ENCODE measurements around the gene ADI1.

ADI1 gene

GRCh38 chr2:3481736-3482362 lies 37.5 kb downstream of the ADI1 start:
- no peak for DNase-seq (ENCODE audit: low spot score)

GRCh38 chr2:3481011-3481400 lies 38.3 kb downstream of the ADI1 start:
- no peak for DNase-seq (ENCODE audit: low spot score)

- no peak for DNase-seq (ENCODE audit: low spot score)
Measured at GRCh38 chr2:3480352-3481010, 38.9 kb downstream of the ADI1 start.

DNA sequence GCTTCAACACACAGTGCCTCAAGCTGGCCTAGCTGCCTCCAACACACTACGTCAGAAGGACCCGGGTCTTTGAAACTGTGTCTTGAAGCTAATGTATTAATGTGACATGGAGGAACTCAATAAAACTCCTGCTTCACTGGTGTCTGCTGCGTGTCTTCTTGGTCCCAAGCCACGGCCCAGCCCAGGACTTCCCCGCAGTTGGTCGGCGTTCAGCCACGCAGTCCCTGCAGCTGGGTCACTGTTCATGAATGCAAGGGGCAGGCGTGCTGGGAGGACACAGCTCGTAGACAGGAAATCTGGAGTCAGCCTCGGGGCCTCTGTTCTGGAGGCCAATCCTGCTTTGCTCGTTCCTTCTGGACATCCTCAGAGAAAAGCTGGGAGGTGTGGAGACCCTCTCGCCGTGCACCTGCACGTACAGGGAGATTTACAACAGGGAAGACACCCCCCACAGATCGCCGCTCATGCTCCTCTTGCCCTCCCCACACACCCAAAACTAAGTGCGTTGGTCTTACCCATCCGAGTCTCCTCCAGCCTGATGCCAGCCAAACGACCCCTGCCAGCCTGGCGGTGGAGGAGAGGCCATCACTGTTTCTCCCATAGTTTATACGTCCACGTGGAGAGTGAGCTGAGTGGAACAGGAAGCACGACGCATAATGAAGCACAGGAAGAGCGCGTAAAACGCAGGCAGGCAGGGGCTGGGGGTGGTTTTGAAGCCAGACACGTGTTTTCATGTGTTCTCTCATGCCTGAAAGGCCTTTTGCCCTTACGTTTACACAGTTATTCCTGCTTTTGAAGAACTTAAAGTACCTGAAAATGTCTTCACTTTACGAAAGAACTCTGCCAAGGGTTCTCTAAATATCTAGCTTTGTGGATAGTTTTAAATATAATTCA lies 39.7 kb downstream of the ADI1 start:
- no peak for DNase-seq (ENCODE audit: low spot score)

DNA sequence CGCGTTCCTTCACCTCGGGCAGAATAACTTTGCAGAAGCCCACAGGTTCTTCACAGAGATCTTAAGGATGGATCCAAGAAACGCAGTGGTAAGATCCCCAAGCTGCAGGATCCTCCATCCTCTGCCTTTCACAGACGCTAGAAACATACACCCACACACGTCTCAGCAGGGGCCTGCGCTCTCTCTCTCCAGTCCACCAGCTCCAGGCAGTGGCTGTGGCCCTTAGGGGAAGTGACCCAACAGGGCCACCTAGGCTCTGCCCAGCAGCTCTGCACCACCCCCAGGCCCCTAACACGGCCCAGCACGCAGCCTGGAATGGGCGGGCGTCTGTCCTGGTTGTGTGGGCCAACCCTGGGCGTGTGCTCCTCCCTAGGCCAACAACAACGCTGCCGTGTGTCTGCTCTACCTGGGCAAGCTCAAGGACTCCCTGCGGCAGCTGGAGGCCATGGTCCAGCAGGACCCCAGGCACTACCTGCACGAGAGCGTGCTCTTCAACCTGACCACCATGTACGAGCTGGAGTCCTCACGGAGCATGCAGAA lies 40.4 kb downstream of the ADI1 start:
- no peak for DNase-seq (ENCODE audit: low spot score)

- DNase-seq (ENCODE audit: low spot score): no peak
Measured at GRCh38 chr2:3476985-3477327, 42.4 kb downstream of the ADI1 start.

GRCh38 chr2:3476321-3476984 lies 42.9 kb downstream of the ADI1 start:
- no peak for DNase-seq (ENCODE audit: low spot score)

GRCh38 chr2:3475771-3476170 lies 43.6 kb downstream of the ADI1 start:
- no peak for DNase-seq (ENCODE audit: low spot score)

GRCh38 chr2:3472966-3473365 lies 46.4 kb downstream of the ADI1 start:
- DNase-seq (ENCODE audit: low spot score): no peak

DNA sequence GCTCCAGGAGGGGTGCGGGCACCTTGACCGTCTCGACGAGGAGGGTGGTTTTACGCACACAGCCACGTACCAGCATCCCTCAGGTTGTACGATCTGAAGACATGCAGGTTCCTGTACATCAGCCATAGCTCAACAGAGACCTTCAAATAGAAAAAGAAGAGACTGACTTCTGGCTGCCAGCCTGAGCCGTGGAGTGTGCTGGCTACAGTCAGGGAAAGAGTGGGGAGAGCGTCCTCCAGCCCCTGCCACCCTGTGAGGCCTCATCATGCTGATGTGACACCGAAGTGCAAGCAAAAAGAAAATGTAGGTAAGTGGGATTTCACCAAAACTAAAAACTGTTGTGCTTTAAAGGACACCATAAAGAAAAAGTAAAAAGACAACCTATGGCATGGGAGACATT lies 47.0 kb downstream of the ADI1 start:
- no peak for DNase-seq (ENCODE audit: low spot score)

DNA sequence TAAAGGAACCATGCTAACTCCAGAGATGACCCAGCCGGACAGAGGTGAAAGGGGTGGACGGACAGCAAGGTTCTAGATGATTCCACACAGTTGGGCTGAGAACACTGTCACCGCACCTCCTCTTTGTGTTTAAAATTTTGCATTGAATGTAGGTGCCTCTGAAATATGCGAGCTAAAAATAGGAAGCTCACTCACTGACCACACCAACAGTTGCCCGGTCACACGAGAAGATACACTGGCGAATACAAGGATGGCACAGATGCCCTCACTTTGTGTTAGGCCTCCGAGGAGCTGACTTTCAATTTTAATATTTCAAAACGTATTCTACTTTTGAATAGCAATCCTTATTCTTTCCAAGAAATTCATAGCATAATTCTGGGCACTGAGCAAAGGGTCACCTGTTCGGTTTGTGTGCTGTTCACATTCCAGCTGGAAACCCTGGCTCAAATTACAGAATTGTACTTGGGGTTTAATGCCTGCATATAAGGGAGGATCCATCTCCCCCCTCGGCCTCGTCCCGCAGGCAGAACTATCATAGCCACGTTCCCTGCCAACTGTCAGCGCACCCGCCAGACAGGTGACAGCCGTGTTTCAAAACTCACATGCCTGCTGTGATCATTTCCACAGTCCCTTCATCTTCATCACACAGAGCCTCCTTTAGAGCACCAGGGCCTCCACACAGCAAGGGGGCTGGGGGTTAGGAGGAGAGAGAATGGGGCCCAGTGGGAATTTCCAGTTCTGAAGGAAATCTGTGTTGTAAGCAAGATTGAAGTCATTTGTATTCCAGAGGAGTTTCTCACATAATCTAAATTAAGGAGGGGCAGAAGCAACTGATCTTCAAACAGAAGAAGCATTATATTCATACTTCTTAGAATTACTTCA lies 48.2 kb downstream of the ADI1 start:
- DNase-seq (ENCODE audit: low spot score): no peak

DNA sequence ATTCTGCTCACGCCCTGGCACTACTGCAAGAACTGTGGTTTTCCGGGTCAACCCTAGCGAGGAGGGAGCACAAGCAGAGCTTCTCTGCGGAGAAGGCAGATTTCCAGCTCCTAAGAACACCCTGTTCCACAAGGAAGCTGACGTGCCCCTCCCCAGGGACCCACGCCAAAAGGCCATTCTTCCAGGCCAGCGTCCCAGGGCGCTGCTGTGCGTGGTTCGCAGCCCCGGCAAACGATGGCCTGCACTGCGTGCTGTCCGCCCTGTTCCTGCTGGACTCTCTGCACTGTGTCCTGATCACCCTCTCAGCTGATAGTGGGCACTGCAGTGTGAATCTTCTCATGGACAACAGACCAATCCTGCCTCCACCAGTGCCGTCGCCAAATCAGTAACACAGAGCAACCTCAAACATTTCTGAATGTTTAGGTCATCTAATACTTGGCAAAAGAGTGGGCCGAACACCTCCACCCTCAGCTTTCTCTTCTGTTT lies 49.1 kb downstream of the ADI1 start:
- no peak for DNase-seq (ENCODE audit: low spot score)

GRCh38 chr2:3469486-3469885 lies 49.8 kb downstream of the ADI1 start:
- DNase-seq (ENCODE audit: low spot score): no peak

DNA sequence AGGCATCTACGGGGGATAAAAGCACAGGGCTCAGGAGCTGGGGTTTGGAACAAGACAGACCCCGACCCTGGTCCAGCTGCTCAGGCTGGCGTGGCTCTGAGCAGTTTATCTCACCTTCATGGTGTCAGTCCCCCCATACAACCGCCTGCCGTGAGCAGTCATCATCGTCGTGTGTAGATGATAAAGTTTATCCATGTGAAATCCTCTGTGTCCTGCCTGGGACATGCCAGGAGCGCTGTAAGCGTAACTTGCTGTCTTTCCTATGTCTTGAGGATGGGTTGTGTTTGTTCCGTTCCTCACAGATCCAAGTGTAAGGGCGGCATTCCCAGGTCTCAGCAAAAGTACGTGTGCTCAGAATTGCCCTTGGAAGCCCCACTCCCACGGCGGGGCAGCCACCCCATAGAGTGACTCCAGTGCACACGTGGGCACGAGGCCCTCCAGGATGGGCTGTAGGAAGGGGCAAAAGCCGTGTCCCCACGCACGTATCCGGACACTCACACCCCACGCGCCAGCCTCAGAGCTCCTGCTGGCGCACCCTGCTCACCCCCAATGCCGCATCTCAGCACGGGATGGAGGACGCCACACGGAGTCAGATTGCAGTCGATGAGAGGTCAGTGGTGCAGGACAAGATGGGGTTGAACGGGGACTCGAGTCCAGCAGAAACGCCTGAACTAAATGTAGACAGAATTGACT lies 50.9 kb downstream of the ADI1 start:
- DNase-seq (ENCODE audit: low spot score): no peak

GRCh38 chr2:3467654-3468053 lies 51.7 kb downstream of the ADI1 start:
- DNase-seq (ENCODE audit: low spot score): no peak

DNA sequence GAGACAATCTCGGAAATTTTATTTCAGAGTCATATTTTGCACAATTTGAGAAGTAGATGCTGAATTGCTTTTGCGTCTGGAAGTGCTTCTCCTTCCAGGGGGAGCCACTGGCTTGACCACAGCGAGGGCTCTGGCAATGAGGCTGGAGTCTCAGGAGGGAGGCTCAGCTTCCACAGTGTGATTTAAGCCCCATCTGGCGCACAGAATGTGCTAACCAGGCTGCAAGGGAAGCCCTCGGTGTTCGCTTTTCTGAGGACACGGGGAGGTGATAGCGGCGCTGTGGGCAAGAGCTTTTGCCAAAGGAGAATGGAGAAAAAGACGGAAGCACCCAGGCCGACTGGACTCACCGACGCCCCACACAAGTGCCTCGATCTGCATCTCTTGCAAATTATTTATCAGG lies 52.4 kb downstream of the ADI1 start:
- DNase-seq (ENCODE audit: low spot score): no peak

- no peak for DNase-seq (ENCODE audit: low spot score)
Measured at GRCh38 chr2:3466482-3466863, 52.9 kb downstream of the ADI1 start.

DNA sequence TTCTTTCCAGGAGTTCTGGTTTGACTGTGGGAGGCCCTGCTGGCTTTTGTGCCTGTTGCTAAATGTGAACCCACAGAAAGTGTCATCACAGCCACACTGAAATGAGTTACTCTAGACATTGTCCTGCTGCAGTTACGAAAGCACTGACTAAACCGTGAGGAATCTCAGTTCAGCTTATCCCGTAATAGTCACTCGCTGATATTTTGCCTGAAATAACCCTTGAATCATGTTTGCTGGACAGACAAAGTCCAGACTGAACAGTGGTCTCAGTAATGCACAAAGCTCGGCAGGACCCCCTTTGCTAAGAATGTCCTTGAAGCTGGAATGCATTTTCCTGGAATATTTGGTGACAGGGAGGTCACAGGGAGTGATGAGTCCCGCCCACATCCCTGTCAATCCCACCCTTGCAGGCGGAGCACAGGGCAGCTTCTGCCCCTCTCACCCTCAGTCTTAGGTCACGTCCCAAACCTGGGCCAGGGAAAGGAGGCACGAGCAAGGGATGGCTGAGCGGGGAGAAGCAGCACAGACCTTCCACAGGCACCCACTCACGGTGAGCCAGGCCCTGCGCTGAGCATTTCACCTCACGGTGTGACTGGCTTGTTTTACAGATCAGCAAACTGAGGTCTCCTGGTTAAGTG lies 53.4 kb downstream of the ADI1 start:
- DNase-seq (ENCODE audit: low spot score): no peak

GRCh38 chr2:3465328-3465727 lies 54.0 kb downstream of the ADI1 start:
- DNase-seq (ENCODE audit: low spot score): no peak

Data from SK-N-DZ (cell line).